Loucy (cell line): ENCODE measurements around the gene GPR152.

Experiments used
- H2AFZ ChIP-seq: fragments of 200-600 bp; sonication (generic); 2 replicates; pipeline ENCODE4 v1.6.0; 2016; ENCODE audit warnings: antibody characterized with exemption, mild to moderate bottlenecking, low read length, moderate library complexity
- H3F3A ChIP-seq: fragments of 200-600 bp; 2 replicates; pipeline ENCODE4 v1.6.0; 2016; ENCODE audit warnings: antibody characterized with exemption, low read depth, mild to moderate bottlenecking
- H3K27me3 ChIP-seq: fragments of 200-600 bp; sonication (generic); 2 replicates; pipeline ENCODE4 v1.6.1; 2014; ENCODE audit warnings: low read length, mild to moderate bottlenecking; ENCODE audit not compliant: insufficient read depth, poor library complexity, severe bottlenecking
- H3K36me3 ChIP-seq: fragments of 200-600 bp; sonication (generic); 2 replicates; pipeline ENCODE4 v1.6.1; 2016; ENCODE audit warnings: low read length; ENCODE audit not compliant: insufficient read depth
- H3K4me1 ChIP-seq: fragments of 200-600 bp; sonication (generic); 2 replicates; pipeline ENCODE4 v1.5.1; 2014; ENCODE audit warnings: low read length, mild to moderate bottlenecking; ENCODE audit not compliant: insufficient read depth, poor library complexity, severe bottlenecking
- H3K4me2 ChIP-seq: fragments of 200-600 bp; sonication (generic); 2 replicates; pipeline ENCODE4 v1.6.0; 2014; ENCODE audit warnings: antibody characterized with exemption, low read length, low read depth, mild to moderate bottlenecking; ENCODE audit not compliant: poor library complexity, severe bottlenecking
- H3K4me3 ChIP-seq: fragments of 200-600 bp; sonication (generic); 2 replicates; pipeline ENCODE4 v1.5.1; 2014; ENCODE audit warnings: low read length, mild to moderate bottlenecking, mixed read lengths; ENCODE audit not compliant: poor library complexity, severe bottlenecking
- H3K79me2 ChIP-seq: fragments of 200-600 bp; sonication (generic); 2 replicates; pipeline ENCODE4 v1.6.1; 2014; ENCODE audit warnings: low read length; ENCODE audit not compliant: insufficient read depth
- H3K9ac ChIP-seq: fragments of 200-600 bp; sonication (generic); 2 replicates; pipeline ENCODE4 v1.6.0; 2014; ENCODE audit warnings: mild to moderate bottlenecking, low read depth, low read length, moderate library complexity; ENCODE audit not compliant: poor library complexity, severe bottlenecking
- H3K9me2 ChIP-seq: fragments of 200-600 bp; sonication (generic); replicated peaks from 2 replicates; pipeline ENCODE4 v1.6.1; 2016; ENCODE audit warnings: low read depth, low read length, mixed read lengths
- H3K9me3 ChIP-seq: fragments of 200-600 bp; sonication (generic); 2 replicates; pipeline ENCODE4 v1.6.1; 2014; ENCODE audit warnings: mild to moderate bottlenecking, antibody characterized with exemption, low read length, low read depth; ENCODE audit not compliant: insufficient read depth
- H4K20me1 ChIP-seq: fragments of 200-600 bp; sonication (generic); 2 replicates; pipeline ENCODE4 v1.6.0; 2014; ENCODE audit warnings: antibody characterized with exemption, low read length, mild to moderate bottlenecking; ENCODE audit not compliant: insufficient read depth, poor library complexity, severe bottlenecking
- EZH2phosphoT487 ChIP-seq: fragments of 200-600 bp; IDR thresholded peaks from 2 replicates; pipeline ENCODE4 v1.6.1; 2018; ENCODE audit warnings: antibody characterized with exemption, mild to moderate bottlenecking, moderate library complexity, borderline replicate concordance
- TF ChIP-seq, protein P1 (sequence below): fragments of 200-600 bp; sonication (generic); conservative IDR thresholded peaks from 2 replicates; pipeline ENCODE4 v1.5.1; 2014; ENCODE audit warnings: mild to moderate bottlenecking, antibody characterized with exemption, low read length

The GPR152 gene

DNA sequence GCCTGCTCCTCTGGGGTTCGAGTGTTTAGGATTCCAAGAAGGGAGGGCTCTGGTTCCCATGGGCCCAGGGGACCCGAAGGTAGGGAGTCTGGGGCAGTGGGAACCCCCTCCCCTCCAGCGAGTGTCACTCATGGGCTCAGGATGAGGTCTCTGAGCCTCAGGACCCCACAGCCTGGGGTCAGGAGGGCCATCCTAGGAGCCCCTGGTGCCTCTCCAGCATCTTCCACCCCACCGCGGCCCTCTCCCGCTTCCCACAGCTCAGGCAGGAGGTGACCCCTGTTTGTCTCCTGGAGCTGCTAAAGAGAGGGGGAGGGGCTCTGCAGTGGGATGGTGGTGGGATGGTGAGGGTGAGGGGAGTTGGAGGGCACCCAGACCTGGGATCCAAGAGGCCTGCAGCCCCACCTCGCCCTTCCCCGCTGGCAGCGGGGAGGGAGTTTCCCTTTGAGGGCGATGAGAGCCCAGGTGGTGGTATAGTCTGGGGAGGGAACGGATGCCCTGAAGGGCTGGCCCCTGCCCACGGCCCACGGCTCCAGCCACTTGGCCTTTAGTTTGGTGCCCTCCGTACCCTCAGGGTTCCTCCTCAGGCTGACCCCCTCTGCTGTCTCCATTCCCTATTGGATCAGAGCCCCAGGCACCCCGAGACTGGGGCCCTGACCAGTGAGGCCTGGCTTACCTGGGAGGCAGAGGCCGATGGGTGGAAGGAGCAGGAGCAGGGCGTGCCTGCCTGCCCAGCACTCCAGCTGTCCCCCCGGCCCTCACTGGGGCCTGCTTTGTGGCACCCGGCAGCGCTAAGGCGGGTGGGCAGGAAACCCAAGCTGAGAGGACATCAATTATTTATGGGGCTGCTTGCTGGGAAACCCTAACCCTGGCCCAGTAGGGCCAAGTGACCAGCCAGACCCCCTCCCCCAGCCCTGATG, 1.5 kb upstream of the GPR152 start:
- H3K4me2 ChIP-seq, result no peak overlapping the region
- no peak overlapping the region for H2AFZ ChIP-seq
- no peaks in the 10 kb centered on the region for H3K9me2 ChIP-seq
- H3K9me3 ChIP-seq, result no peaks in the 10 kb centered on the region
- no peaks in the 10 kb centered on the region for H3K4me1 ChIP-seq
- no peak for TF ChIP-seq EZH2phosphoT487
- TF ChIP-seq, protein P1, sequence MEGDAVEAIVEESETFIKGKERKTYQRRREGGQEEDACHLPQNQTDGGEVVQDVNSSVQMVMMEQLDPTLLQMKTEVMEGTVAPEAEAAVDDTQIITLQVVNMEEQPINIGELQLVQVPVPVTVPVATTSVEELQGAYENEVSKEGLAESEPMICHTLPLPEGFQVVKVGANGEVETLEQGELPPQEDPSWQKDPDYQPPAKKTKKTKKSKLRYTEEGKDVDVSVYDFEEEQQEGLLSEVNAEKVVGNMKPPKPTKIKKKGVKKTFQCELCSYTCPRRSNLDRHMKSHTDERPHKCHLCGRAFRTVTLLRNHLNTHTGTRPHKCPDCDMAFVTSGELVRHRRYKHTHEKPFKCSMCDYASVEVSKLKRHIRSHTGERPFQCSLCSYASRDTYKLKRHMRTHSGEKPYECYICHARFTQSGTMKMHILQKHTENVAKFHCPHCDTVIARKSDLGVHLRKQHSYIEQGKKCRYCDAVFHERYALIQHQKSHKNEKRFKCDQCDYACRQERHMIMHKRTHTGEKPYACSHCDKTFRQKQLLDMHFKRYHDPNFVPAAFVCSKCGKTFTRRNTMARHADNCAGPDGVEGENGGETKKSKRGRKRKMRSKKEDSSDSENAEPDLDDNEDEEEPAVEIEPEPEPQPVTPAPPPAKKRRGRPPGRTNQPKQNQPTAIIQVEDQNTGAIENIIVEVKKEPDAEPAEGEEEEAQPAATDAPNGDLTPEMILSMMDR, result no peak
- no peak overlapping the region for H3K9ac ChIP-seq
- no peaks in the 10 kb centered on the region for H3K36me3 ChIP-seq
- no peaks in the 10 kb centered on the region for H3K27me3 ChIP-seq
- H4K20me1 ChIP-seq, result no peaks in the 10 kb centered on the region
- H3K4me3 ChIP-seq, result no peak overlapping the region
- H3K79me2 ChIP-seq, result no peaks in the 10 kb centered on the region
- no peaks in the 10 kb centered on the region for H3F3A ChIP-seq

DNA sequence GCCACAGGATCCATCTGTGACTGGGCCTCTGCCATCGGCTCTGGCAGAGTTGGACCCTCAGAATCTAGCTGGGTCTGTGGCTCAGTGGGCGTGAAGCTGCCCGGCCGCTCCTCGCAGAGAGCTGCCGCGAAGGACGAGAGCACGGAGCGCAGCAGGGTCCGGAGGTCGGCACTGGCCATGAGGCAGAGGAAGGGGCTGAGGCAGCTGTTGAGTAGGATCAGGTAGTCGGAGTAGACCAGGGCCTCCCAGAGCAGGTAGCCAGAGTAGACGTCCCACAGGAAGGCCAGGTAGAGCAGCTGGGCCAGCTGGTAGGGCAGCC, 912 bp downstream of the GPR152 start:
- H3K4me1 ChIP-seq, result no peaks in the 10 kb centered on the region
- no peaks in the 10 kb centered on the region for H4K20me1 ChIP-seq
- H2AFZ ChIP-seq, result no peak overlapping the region
- H3K9me2 ChIP-seq, result no peaks in the 10 kb centered on the region
- TF ChIP-seq, protein P1, result no peak
- TF ChIP-seq EZH2phosphoT487, result no peak
- H3K79me2 ChIP-seq, result no peaks in the 10 kb centered on the region
- no peak overlapping the region for H3K9ac ChIP-seq
- H3K9me3 ChIP-seq, result no peaks in the 10 kb centered on the region
- no peaks in the 10 kb centered on the region for H3F3A ChIP-seq
- no peaks in the 10 kb centered on the region for H3K27me3 ChIP-seq
- no peaks in the 10 kb centered on the region for H3K36me3 ChIP-seq
- H3K4me3 ChIP-seq, result no peak overlapping the region
- H3K4me2 ChIP-seq, result no peak overlapping the region

DNA sequence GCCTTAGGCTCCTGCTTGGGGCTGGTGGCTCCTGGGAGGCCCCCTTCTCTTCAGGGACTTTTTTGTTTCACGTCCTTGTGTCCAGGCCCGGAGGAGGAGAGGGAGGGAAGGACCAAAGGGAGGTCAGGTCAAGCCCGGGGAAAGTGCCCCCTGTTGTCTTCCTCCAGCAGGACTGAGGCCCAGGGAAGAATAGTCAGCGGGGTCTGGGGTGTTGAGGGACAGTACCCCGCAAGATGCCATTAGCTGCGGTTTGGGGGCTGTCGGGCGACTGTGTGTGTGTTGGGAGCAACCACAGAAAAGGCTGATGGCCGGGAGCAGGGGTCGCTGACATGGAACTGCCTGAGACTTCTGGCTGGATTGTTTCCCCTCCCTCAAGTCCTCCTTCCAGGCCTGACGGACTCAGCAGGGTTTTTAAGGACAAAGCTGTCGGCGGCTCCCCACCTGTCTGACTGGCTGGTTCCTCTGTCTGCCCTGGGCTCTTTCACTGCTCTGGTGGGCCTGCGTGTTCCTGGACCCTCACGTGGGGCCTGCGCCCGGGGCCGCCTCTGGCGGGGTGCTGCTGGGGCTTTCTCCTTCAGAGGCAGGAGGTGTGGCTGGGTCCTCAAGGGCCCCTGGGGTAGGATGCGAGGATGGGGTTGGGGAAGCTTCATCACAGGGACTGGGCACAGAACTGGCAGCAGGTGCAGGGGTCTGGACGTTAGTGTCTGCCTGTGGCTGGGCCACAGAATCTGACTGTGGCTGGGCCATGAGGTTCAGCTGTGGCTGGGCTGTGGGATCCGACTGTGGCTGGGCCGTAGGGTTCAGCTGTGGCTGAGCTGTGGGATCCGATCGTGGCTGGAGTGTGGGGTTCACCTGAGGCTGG, 1.5 kb downstream of the GPR152 start:
- Histone ChIP-seq H3K9me2 (no peaks in the 10 kb centered on the region), H3K9me3 (no peaks in the 10 kb centered on the region), H3K27me3 (no peaks in the 10 kb centered on the region), H4K20me1 (no peaks in the 10 kb centered on the region), H3K9ac (no peak overlapping the region), H3K4me3 (no peak overlapping the region), H3K4me1 (no peaks in the 10 kb centered on the region), H2AFZ (no peak overlapping the region), H3K36me3 (no peaks in the 10 kb centered on the region), H3F3A (no peaks in the 10 kb centered on the region), H3K4me2 (no peak overlapping the region), H3K79me2 (no peaks in the 10 kb centered on the region)
- no peak for TF ChIP-seq EZH2phosphoT487
- TF ChIP-seq, protein P1, result no peak
